Stimulated activated CD4-positive, alpha-beta T cell treated with anti-CD3 and anti-CD28 coated beads, Interleukin-12 subunit alpha, Interleukin-12 subunit beta, amount 100 ng/mL, for 24 hours (primary cell): Measurements from ENCODE around the gene OR10H5.
"Not testable (repeated sequence)": the region's sequence is repeated elsewhere in the genome, so short reads cannot be mapped to it uniquely, and the experiment has no call there.

Experiments
- DNase-seq, 2 experiments: peaks; one replicate each; pipeline ENCODE4 v3.0.0-alpha.2; 2020; ENCODE audit warnings: low read depth in 2 of 2

The OR10H5 gene

DNA sequence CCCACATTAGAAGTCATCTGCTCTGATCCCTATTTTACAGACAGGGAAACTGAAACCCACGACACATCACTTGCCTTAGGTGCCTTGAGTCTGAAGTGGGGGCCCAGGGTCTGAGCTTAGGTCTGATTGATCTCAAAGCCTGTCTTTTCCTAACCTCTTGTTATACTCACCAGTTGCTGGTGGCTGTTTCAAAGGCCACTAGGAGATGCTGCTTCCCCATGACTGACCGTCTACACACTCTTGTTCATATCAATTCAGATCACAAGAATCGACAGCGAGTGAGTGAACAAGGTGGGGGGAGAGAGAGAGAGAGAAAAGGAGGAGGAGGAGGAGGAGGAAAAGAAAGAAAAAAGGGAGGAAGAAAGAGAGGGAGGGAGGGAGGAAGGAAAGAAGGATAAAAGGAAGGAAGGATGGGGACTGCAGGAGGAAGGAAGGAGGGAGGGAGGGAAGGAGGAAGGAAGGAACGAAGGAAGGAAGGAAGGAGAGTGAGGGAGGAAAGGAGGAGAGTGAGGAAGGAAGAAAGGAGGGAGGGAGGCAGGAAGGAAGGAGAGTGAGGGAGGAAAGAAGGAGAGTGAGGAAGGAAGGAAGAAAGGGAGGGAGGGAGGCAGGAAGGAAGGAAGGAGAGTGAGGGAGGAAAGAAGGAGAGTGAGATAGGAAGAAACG lies 24.7 kb downstream of the OR10H5 start:
- no peak for DNase-seq

DNA sequence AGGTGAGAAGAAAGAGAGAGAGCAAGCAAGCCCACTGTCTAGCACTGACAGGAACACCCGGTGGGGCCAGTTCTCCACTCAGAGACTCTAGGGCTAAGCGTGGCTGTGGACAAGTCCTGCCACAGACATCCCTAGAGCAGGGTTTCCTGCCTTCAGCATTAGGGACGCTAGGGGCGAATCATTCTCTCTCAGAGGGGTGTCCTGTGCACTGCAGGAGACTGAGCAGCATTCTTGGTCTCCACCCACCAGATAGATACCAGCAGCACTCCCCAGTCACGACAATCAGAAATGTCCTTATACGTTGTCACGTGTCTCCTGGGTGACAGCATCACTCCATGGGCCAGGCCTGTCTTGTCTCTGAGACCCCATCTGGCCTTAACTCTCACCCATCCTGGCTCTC lies 26.5 kb downstream of the OR10H5 start:
- no peak for DNase-seq

DNA sequence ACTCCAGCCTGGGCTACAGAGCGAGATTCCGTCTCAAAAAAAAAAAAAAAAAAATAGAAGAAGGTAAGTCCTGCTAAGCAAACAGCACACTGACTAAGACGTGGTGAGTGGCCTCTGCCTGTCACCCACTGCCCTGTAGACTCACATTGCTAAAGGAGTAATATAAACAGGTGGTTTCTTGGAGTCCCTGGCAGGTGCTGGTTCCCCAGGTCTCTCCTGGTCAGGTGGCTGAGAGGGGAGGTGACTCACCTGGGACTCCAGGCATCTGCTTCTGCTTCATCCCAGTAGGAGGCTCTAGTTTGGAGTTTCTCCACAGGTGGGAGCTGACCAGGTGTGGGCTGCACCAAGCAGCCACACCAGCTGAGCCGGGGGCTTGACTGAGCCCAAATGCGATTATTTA lies 27.8 kb downstream of the OR10H5 start, which contains the start of gene OR10H1:
TSS of gene OR10H1 (minus strand) at position 359 of the 400 bp plus-strand sequence. CDS start 7,627 bp downstream, outside the sequence.
- DNase-seq: no peak

DNA sequence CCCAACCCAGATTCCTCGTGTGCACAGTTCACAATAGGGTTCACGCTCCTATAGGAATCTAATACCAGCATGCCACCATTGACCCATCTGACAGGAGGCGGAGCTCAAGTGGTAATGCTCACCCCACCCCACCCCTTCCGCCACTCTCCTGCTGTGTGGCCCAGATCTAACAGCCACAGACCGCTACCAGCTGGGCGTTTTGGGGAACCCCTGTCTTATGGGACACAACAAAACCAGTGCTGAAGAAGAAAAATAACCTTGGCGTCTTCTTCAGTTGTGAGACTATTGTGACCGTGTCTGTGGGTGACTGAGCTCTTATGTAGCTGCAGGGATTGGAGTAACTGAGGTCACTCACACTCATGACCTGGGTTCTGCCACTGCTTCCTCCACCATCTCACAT lies 33.2 kb downstream of the OR10H5 start:
- DNase-seq: no peak

DNA sequence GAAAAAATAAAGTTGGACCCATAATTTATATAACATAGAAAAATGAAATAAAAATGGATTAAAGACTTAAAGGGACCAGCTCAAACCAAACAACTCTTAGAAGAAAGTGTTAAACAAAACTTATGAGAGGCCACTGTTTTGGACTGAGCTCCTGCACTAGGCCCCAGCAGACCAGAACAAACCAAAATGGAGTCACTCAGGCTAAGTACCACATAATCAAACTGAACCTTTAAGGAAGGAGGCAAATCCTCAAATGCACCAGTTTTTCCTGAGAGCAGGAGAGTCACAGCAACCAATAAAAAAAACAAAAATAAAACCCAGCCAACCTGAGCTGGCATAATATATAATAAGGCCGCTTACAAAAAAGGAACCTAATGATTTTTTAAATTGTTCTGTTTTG lies 38.3 kb downstream of the OR10H5 start:
- no peak for DNase-seq

DNA sequence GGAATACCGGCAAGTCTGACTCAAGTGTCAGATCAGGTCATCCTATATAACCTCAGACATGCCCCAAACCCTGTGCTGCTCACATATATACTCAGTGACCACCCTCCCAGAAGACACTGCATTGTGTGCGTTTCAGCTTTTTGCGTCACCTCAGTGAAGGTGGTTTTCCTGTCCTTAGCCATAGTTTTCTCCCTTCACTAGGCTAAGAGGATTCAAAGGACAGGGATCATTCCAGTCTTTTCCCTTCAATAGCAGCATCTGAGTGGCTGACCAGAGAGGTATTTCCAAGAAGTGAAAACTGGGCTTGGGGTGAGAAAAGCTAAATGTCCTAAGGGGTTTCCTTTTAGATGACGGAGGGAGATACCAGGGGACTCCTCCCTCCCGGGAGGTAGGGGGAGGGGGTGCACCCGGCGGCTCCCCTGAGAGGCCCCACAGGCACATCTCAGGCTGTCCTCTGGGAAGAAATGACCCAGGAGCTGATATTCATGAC lies 40.7 kb downstream of the OR10H5 start:
- no peak for DNase-seq

DNA sequence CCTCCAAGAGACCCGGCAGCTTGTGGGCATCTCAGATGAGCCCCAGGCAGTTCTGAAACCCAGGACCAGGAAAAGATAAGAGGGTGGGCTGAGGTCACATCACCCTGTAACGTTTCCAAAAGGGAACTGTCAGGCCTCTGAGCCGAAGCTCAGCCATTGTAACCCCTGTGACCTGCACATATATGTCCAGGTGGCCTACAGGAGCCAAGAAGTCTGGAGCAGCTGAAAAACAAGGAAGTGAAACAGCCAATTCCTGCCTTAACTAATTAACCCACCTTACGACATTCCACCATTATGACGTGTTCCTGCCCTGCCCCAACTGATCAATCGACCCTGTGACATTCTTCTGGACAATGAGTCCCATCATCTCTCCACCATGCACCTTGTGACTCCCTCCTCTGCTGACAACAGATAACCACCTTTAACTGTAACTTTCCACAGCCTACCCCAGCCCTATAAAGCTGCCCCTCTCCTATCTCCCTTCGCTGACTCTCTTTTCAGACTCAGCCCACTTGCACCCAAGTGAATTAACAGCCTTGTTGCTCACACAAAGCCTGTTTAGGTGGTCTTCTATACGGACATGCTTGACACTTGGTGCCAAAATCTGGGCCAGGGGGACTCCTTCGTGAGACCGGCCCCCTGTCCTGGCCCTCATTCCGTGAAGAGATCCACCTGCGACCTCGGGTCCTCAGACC lies 41.3 kb downstream of the OR10H5 start:
- not testable (repeated sequence) for DNase-seq

DNA sequence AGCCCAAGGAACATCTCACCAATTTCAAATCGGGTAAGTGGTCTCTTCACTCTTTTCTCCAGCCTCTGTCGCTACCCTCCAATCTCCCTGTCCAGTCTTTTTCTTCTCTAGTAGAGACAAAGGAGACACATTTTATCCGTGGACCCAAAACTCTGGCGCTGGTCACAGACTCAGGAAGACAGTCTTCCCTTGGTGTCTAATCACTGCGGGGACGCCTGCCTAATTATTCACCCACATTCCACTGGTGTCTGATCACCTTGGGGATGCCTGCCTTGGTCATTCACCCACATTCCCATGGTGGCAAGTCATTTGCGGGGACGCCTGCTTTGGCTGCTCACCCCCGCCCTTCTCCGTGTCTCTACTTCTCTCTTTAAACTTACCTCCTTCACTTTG lies 41.8 kb downstream of the OR10H5 start:
- DNase-seq: no peak

DNA sequence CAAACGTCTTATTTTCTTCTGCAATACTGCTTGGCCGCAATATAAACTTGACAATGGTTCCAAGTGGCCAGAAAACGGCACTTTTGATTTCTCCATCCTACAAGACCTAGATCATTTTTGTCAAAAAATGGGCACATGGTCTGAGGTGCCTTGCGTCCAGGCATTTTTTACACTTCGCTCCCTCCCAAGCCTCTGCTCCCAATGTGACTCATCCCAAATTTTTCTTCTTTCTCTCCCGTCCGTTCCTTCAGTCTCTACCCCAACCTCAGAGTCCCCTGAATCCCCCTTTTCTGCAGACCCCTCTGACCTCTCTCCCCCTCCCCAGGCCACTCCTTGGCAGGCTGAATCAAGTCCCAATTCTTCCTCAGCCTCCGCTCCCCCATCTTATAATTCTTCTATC lies 42.3 kb downstream of the OR10H5 start:
- DNase-seq: no peak

DNA sequence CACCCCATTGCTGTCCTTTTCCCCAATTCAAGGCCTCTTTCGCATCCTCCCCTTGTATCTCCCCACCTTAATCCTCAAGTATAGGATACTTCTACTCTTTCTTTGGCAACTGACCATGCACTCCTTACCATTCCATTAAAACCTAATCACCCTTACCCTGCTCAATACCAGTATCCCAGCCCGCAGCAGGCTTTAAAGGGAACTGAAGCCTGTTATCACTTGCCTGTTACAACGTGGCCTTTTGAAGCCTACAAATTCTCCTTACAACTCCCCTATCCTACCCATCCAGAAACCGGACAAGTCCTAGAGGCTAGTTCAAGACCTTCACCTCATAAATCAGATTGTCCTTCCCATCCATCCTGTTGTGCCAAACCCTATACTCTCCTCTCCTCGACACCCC lies 44.2 kb downstream of the OR10H5 start:
- no peak for DNase-seq

DNA sequence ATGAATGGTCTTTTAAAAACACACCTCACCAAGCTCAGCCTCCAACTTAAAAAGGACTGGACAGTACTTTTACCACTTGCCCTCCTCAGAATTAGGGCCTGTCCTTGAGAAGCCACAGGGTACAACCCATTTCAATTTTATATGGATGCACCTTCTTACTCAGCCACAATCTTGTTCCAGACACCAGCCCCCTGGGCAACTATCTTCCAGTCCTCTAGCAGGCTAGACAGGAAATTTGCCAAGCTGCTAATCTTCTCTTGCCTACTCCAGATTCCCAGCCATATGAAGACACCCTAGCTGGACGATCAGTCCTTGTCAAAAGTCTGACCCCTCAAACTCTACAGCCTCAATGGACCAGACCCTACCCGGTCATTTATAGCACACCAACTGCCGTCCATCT lies 46.8 kb downstream of the OR10H5 start:
- not testable (repeated sequence) for DNase-seq

DNA sequence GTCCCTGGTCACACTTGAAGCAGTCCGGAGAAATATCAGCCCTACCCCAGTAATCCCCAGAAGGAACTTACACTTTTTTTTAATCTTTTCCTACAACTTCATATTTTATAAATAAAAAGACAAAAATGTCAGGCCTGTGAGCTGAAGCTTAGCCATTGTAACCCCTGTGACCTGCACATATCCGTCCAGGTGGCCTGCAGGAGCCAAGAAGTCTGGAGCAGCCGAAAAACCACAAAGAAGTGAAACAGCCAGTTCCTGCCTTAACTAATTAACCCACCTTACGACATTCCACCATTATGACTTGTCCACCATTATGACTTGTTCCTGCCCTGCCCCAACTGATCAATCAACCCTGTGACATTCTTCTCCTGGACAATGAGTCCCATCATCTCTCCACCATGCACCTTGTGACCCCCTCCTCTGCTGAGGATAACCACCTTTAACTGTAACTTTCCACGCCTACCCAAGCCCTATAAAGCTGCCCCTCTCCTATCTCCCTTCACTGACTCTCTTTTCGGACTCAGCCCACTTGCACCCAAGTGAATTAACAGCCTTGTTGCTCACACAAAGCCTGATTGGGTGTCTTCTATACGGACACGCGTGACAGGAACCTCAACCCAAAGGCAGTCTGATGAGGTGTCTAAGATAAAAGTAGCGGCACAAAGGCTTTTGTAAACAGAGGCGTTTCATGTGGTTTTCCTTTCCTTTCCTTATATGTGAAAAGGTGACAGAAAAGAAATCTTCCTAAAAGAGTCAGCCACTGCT lies 48.3 kb downstream of the OR10H5 start:
- DNase-seq: peak in 1 of 2 experiments; percentile 8

DNA sequence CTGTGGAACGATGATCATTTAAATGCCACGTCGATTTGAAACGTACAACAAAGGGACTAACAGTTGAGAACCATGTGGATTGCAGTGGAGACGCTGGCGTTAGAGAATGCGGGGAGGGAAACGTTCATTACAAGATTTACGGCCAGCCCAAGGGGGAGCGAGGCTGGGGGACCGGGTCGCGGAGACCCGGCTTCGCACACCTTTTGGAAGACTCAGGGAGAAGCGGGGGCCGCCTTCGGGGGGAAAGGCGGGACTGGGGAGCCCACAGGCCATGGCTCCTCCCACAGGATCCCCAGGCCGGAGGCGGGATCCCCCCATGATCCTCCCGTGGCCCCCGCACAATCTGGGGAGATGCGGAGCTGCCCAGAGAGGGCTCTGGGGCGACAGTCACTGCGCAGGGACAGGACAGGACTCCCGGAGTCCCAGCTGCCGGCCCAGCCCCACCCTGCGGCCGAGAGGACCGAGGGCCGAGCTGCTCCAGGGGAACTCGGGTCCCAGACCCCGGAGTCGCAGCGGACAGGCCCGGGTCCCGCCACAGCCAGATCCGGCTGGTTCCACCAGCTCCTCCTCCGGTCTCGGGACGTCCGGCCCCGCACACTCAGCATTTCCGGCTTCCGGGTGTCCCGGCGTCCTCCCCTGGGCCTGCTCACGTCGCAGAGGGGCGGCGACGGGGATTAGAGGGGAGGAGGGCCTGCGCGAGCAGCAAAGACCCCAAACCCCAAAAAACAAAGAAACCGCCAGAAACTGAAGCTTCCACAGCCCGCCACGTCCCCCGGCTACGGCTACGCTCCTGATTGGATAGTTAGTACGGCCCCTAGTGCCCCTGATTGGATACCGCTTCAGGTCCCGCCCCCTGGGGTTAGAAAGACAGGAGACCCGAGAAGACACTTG lies 49.1 kb downstream of the OR10H5 start:
- peak; percentile 91 to 96 for DNase-seq

DNA sequence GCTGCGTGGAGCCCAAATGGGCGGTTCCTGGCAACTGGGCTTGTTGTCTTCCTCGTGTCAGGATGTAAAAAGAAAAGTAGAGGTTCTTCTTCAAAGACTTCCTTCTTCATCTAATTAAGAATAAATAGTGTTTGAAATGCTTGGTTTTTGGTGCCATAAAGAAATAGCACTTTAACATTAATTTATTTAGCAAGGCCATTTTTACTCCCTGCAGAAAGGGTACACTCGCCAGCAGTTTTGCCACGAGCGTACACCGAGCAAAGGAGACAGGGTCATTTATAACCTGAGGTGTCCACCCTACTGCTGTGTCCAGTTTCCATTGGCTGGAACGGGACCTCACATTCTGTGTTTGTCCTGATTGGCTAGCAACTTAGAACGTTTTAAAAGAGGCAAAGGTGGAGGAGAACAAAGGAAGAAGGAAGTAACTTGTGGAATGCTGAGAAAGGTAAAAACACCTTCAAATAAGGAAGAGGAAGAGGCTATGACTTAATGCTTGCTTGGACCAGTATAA lies 49.8 kb downstream of the OR10H5 start:
- DNase-seq: peak in 1 of 2 experiments; percentile 11

DNA sequence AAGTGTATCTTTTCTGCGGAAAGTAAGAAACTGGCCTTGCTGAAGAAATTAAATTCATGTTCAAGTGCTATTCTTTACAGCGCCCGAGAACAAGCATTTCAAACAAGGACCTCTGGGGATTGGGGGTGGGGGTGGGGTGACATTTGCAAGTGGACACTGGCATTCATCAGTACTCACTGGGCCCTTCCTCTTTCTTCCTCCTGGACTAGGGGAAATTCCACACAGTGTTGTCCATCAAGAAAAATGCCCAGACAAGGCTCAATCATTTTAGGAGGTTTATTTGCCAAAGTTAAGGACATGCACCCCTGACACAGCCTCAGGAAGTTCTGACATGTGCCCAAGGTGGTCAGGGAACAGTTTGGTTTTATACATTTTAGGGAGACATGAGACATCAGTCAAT lies 50.9 kb downstream of the OR10H5 start:
- no peak for DNase-seq

DNA sequence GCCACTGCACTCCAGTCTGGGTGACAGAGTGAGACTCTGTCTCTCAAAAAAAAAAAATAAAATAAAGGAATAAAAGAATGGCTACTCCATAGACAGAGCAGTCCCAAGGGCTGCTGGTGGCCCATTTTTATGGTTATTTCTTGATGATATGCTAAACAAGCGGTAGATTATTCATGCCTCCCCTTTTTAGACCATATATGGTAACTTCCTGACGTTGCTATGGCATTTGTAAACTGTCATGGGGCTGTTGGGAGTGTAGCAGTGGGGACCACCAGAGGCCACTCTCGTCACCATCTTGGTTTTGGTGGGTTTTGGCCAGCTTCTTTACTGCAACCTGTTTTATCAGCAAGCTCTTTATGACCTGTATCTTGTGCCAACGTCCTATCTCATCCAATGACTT lies 52.4 kb downstream of the OR10H5 start:
- not testable (repeated sequence) for DNase-seq

DNA sequence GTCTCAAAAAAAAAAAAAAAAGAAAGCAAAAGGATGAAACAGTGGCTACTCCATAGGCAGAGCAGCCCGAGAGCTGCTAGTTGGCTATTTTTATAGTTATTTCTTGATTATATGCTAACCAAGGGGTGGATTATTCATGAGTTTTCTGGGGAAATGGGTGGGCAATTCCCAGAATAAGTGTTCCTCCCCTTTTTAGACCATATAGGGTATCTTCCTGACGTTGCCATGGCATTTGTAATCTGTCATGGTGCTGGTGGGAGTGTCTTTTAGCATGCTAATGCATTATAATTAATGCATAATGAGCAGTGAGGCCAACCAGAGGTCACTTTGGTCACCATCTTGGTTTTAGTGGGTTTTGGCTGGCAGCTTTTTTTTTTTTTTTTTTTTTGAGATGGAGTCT lies 53.4 kb downstream of the OR10H5 start:
- no peak for DNase-seq

DNA sequence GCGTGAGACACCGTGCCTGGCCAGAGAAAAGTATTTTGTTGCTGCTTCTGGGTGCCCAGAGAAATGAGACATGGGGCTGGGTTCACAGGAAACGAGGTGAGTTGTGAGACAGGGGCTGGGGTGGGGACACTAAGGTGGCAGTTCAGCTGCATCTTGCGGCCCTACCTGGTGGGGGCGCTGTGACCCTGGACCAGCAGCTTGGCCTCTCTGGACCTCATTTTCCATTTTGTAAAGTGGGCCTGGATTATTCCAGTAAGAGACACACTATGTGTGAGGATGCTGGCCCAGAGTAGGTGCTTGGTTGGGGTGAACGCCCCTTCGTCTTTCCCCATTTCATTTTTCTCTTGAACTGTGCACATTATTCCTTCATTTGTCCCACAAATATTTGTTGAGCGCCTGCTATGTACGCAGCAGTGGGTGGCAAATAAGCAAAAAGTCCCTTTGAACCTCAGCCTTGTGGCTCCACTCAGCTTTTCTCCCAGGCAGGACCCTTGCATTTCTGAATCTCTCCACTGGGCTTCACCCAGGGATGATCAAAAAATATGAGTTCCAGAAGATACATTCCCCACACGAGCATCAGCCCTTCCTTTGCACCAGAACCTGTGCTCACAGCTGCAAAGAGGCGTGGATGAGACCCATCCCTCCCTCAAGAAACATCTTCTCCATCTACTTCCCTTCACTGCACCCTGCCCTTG lies 54.6 kb downstream of the OR10H5 start:
- DNase-seq: no peak

DNA sequence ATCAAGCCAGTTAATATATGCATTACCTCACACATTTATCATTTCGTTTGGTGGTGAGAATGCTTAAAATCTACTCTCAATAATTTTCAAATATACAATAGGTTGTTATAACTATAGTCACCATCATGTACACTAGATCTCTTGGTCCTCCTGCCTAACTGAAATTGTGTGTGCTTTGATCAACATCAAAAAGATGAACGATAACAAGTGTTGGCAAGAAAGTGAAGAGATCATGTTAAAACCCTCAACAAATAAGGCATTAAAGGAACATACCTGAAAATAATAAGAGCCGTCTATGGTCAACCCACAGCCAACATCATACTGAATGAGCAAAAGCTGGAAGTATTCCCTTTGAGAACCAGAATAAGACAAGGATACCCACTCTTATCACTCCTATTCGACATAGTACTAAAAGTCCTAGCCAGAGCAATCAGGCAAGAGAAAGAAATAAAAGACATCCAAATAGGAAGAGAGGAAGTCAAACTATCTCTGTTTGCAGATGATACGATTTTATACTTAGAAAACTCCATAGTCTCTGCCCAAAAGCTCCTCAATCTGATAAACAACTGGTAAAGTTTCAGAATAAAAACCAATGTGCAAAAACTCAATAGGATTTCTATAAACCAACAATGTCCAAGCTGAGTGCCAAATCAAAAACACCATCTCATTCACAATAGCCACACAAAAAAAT lies 55.9 kb downstream of the OR10H5 start:
- no peak for DNase-seq

DNA sequence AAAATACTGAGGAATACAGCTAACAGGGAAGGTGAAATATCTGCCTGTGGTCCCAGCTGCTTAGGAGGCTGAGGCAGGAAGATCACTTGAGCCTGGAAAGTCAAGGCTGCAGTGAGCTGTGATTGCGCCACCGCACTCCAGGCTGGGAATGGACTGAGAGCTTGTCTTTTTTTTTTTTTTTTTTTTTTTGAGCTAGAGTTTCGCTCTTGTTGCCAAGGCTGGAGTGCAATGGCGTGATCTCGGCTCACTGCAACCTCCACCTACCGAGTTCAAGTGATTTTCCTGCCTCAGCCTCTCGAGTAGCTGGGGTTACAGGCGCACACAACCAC lies 56.4 kb downstream of the OR10H5 start:
- DNase-seq: not testable (repeated sequence)
